ENCODE results near the gene LIPN.

Gene LIPN

GRCh38 chr10:88742448-88742847, 17.4 kb upstream of the LIPN start:
- H2AFZ ChIP-seq: no peak overlapping the region
- H3K36me3 ChIP-seq (ENCODE audit: control insufficient read depth, insufficient read depth, low read length): no peaks in the 10 kb centered on the region
- no peaks in the 10 kb centered on the region for H3K27me3 ChIP-seq (ENCODE audit: control insufficient read depth, insufficient read depth, low read length)
- H3K4me1 ChIP-seq: no peaks in the 10 kb centered on the region
- H3K9ac ChIP-seq: no peak overlapping the region
- no peaks in the 10 kb centered on the region for H3K9me3 ChIP-seq (ENCODE audit: control insufficient read depth, low read length)
- no peaks in the 10 kb centered on the region for H3K79me2 ChIP-seq
- H3K4me3 ChIP-seq (ENCODE audit: low read depth, low read length): no peak overlapping the region
- no peak overlapping the region for H3K27ac ChIP-seq
- TF ChIP-seq CTCF (IDR thresholded peaks at IDR 0.05): no peak
- no peak overlapping the region for H3K4me2 ChIP-seq (ENCODE audit: low read length)

GRCh38 chr10:88744002-88744401, 15.8 kb upstream of the LIPN start:
- H3K27me3 ChIP-seq (ENCODE audit: control insufficient read depth, insufficient read depth, low read length): no peaks in the 10 kb centered on the region
- H3K36me3 ChIP-seq (ENCODE audit: control insufficient read depth, insufficient read depth, low read length): no peaks in the 10 kb centered on the region
- no peak overlapping the region for H3K4me3 ChIP-seq (ENCODE audit: low read depth, low read length)
- no peaks in the 10 kb centered on the region for H3K79me2 ChIP-seq
- H3K4me1 ChIP-seq: no peaks in the 10 kb centered on the region
- no peak for TF ChIP-seq CTCF (IDR thresholded peaks at IDR 0.05)
- H3K9me3 ChIP-seq (ENCODE audit: control insufficient read depth, low read length): no peaks in the 10 kb centered on the region
- H3K4me2 ChIP-seq (ENCODE audit: low read length): no peak overlapping the region
- no peak overlapping the region for H2AFZ ChIP-seq
- no peak overlapping the region for H3K27ac ChIP-seq
- H3K9ac ChIP-seq: no peak overlapping the region

GRCh38 chr10:88745633-88746032, 14.2 kb upstream of the LIPN start:
- H3K9ac ChIP-seq: no peak overlapping the region
- no peak overlapping the region for H2AFZ ChIP-seq
- H3K27ac ChIP-seq: no peak overlapping the region
- H3K9me3 ChIP-seq (ENCODE audit: control insufficient read depth, low read length): no peaks in the 10 kb centered on the region
- no peak for TF ChIP-seq CTCF (IDR thresholded peaks at IDR 0.05)
- no peaks in the 10 kb centered on the region for H3K36me3 ChIP-seq (ENCODE audit: control insufficient read depth, insufficient read depth, low read length)
- H3K27me3 ChIP-seq (ENCODE audit: control insufficient read depth, insufficient read depth, low read length): no peaks in the 10 kb centered on the region
- no peaks in the 10 kb centered on the region for H3K4me1 ChIP-seq
- no peak overlapping the region for H3K4me3 ChIP-seq (ENCODE audit: low read depth, low read length)
- H3K4me2 ChIP-seq (ENCODE audit: low read length): no peak overlapping the region
- H3K79me2 ChIP-seq: no peaks in the 10 kb centered on the region

GRCh38 chr10:88754287-88754686, 5.5 kb upstream of the LIPN start:
- H3K9ac ChIP-seq: no peak overlapping the region
- H3K27ac ChIP-seq: no peak overlapping the region
- H3K4me2 ChIP-seq (ENCODE audit: low read length): no peak overlapping the region
- H3K27me3 ChIP-seq (ENCODE audit: control insufficient read depth, insufficient read depth, low read length): no peaks in the 10 kb centered on the region
- no peak overlapping the region for H2AFZ ChIP-seq
- H3K4me1 ChIP-seq: no peaks in the 10 kb centered on the region
- H3K36me3 ChIP-seq (ENCODE audit: control insufficient read depth, insufficient read depth, low read length): no peaks in the 10 kb centered on the region
- H3K4me3 ChIP-seq (ENCODE audit: low read depth, low read length): no peak overlapping the region
- no peak for TF ChIP-seq CTCF (IDR thresholded peaks at IDR 0.05)
- H3K9me3 ChIP-seq (ENCODE audit: control insufficient read depth, low read length): no peaks in the 10 kb centered on the region
- H3K79me2 ChIP-seq: no peaks in the 10 kb centered on the region

GRCh38 chr10:88755753-88756152, 4.1 kb upstream of the LIPN start:
- TF ChIP-seq CTCF (IDR thresholded peaks at IDR 0.05): no peak
- H3K4me2 ChIP-seq (ENCODE audit: low read length): no peak overlapping the region

More at GRCh38 chr10:88755753-88756152, 4.1 kb upstream of the LIPN start:
- no peak overlapping the region for H2AFZ ChIP-seq
- H3K36me3 ChIP-seq (ENCODE audit: control insufficient read depth, insufficient read depth, low read length): no peaks in the 10 kb centered on the region
- H3K27ac ChIP-seq: no peak overlapping the region
- no peak overlapping the region for H3K9ac ChIP-seq
- H3K79me2 ChIP-seq: no peaks in the 10 kb centered on the region
- no peaks in the 10 kb centered on the region for H3K9me3 ChIP-seq (ENCODE audit: control insufficient read depth, low read length)
- H3K27me3 ChIP-seq (ENCODE audit: control insufficient read depth, insufficient read depth, low read length): no peaks in the 10 kb centered on the region
- H3K4me1 ChIP-seq: no peaks in the 10 kb centered on the region
- H3K4me3 ChIP-seq (ENCODE audit: low read depth, low read length): no peak overlapping the region
